Thyroid gland (tissue), 4 donors: ENCODE measurements around the gene ENOX1. TPM values are rescaled to one million over a fixed set of nuclear protein-coding genes. Genes with fewer than 3 reads are reported as not detected.

Experiments
- DNase-seq, 2 donors: peaks; one replicate each; pipeline ENCODE4 v3.0.0-alpha.2; 2019
- H3K27ac ChIP-seq, 3 donors: fragments of 200-600 bp; sonication (generic); 1 replicate in 2 of 3; 2 replicates in 1 of 3; pipeline ENCODE4 v1.5.1; 2016 to 2019; ENCODE audit warnings: mild to moderate bottlenecking in 1 of 3, moderate library complexity in 1 of 3
- H3K27me3 ChIP-seq: fragments of 200-600 bp; sonication (generic); one replicate; pipeline ENCODE4 v1.5.1; 2019
- H3K36me3 ChIP-seq, 2 donors: fragments of 200-600 bp; sonication (generic); one replicate each; pipeline ENCODE4 v1.5.1; 2016 to 2019
- H3K4me1 ChIP-seq, 2 donors: fragments of 200-600 bp; sonication (generic); one replicate each; pipeline ENCODE4 v1.5.1; 2017 to 2019
- H3K4me3 ChIP-seq, 3 donors: fragments of 200-600 bp; sonication (generic); replicated peaks in 1 of 3; 1 replicate in 2 of 3; 2 replicates in 1 of 3; pipeline ENCODE4 v1.5.1; 2016; ENCODE audit warnings: mild to moderate bottlenecking in 1 of 3
- H3K9me3 ChIP-seq: fragments of 200-600 bp; sonication (generic); one replicate; pipeline ENCODE4 v1.5.1; 2017
- POLR2A ChIP-seq, 2 donors: fragments of 450-650 bp; IDR thresholded peaks; one replicate each; pipeline ENCODE4 v1.6.1; 2017; ENCODE audit warnings: antibody characterized with exemption in 2 of 2, mild to moderate bottlenecking in 2 of 2, moderate library complexity in 1 of 2
- WGBS, 2 donors: methylation state at CpG; one replicate each; pipeline ENCODE4 v1.1.5; 2017; 5-methylcytosine and 5-hydroxymethylcytosine counted together
- intact Hi-C: fragments of 100-400 bp; cut with DNase I; formaldehyde crosslinking; loops from one replicate; pipeline ENCODE4 v1.15.1; 2023
- total RNA-seq, 4 donors: library from RNA; depleted of rRNA; stranded (reverse); fragments of >200 nt; gene quantifications; one replicate each; pipeline ENCODE4 v1.2.3, GENCODE V29; 2016
- TF ChIP-seq, protein P1 (sequence below), 6 experiments: fragments of 200-600 bp in 3 of 6; fragments of 450-650 bp in 3 of 6; sonication (generic) in 3 of 6; IDR thresholded peaks; one replicate each; pipeline ENCODE4 v1.5.1; 2016 to 2019; ENCODE audit warnings: antibody characterized with exemption in 6 of 6, mild to moderate bottlenecking in 2 of 6, inconsistent platforms in 1 of 6, moderate library complexity in 1 of 6

ENOX1 gene
- total RNA-seq, 4 donors from 2014 or later: 0.13 to 1.8 (median 0.31) TPM

- intact Hi-C loops: no loop called here
- TF ChIP-seq, protein P1, sequence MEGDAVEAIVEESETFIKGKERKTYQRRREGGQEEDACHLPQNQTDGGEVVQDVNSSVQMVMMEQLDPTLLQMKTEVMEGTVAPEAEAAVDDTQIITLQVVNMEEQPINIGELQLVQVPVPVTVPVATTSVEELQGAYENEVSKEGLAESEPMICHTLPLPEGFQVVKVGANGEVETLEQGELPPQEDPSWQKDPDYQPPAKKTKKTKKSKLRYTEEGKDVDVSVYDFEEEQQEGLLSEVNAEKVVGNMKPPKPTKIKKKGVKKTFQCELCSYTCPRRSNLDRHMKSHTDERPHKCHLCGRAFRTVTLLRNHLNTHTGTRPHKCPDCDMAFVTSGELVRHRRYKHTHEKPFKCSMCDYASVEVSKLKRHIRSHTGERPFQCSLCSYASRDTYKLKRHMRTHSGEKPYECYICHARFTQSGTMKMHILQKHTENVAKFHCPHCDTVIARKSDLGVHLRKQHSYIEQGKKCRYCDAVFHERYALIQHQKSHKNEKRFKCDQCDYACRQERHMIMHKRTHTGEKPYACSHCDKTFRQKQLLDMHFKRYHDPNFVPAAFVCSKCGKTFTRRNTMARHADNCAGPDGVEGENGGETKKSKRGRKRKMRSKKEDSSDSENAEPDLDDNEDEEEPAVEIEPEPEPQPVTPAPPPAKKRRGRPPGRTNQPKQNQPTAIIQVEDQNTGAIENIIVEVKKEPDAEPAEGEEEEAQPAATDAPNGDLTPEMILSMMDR (IDR thresholded peaks at IDR 0.05): no peak
- TF ChIP-seq POLR2A (IDR thresholded peaks at IDR 0.05): no peak
- H3K4me3 ChIP-seq: no peak overlapping the region
- 83 to 90% methylated on average over 2 of the region's 2 CpGs for WGBS, 2 donors
- no peak for DNase-seq
- H3K36me3 ChIP-seq: no peaks in the 10 kb centered on the region
- no peaks in the 10 kb centered on the region for H3K27me3 ChIP-seq
- peaks cover 15 to 22% of the 10 kb centered on the region in 2 donors for H3K4me1 ChIP-seq
- no peaks in the 10 kb centered on the region for H3K9me3 ChIP-seq
- H3K27ac ChIP-seq: no peak overlapping the region
Measured at GRCh38 chr13:43783820-43784219, 3.0 kb downstream of the ENOX1 start.

- no peak overlapping the region for H3K27ac ChIP-seq
- TF ChIP-seq, protein P1 (IDR thresholded peaks at IDR 0.05): no peak
- TF ChIP-seq POLR2A (IDR thresholded peaks at IDR 0.05): no peak
- no peaks in the 10 kb centered on the region for H3K9me3 ChIP-seq
- intact Hi-C loops: no loop called here
- no peaks in the 10 kb centered on the region for H3K36me3 ChIP-seq
- DNase-seq: no peak
- no peak overlapping the region for H3K4me3 ChIP-seq
- peaks cover 15 to 22% of the 10 kb centered on the region in 2 donors for H3K4me1 ChIP-seq
- 92 to 97% methylated on average over 1 of the region's 1 CpG for WGBS, 2 donors
- H3K27me3 ChIP-seq: no peaks in the 10 kb centered on the region
Measured at GRCh38 chr13:43782686-43783085, 4.1 kb downstream of the ENOX1 start.

DNA sequence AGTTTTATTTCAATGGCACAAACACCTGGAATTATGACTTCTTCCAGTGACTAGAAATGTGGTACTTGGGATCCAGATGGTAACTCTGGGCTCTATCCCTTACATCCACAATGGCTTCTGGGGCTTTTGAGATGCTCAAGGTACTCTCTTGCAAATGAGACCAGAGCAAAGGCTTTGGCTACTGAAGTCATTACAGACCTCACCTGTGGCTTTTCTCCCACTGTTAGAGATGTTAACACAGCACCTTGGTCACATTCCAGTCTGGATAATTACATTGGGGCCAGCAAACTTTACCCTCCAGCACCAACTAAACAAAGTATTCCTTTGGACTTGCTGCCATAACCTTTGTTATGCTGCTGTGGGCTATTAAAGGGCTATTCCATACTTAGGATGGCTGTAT lies 6.1 kb downstream of the ENOX1 start:
- intact Hi-C loops: no loop called here
- TF ChIP-seq, protein P1 (IDR thresholded peaks at IDR 0.05): no peak
- TF ChIP-seq POLR2A (IDR thresholded peaks at IDR 0.05): no peak

GRCh38 chr13:43776501-43777079 lies 10.2 kb downstream of the ENOX1 start:
- DNase-seq: no peak
- Histone ChIP-seq H3K4me3 (no peak overlapping the region), H3K36me3 (no peaks in the 10 kb centered on the region), H3K27ac (no peak overlapping the region), H3K27me3 (no peaks in the 10 kb centered on the region), H3K9me3 (no peaks in the 10 kb centered on the region), H3K4me1 (no peaks in the 10 kb centered on the region)
- WGBS, 2 donors: 85 to 91% methylated on average over 2 of the region's 2 CpGs
- intact Hi-C loops: no loop called here
- TF ChIP-seq, protein P1 (IDR thresholded peaks at IDR 0.05): no peak
- TF ChIP-seq POLR2A (IDR thresholded peaks at IDR 0.05): no peak

More for the DNA sequence above, 6.1 kb downstream of the ENOX1 start:
- no peaks in the 10 kb centered on the region for H3K27me3 ChIP-seq
- H3K9me3 ChIP-seq: no peaks in the 10 kb centered on the region
- H3K4me3 ChIP-seq: no peak overlapping the region
- H3K27ac ChIP-seq: no peak overlapping the region
- H3K4me1 ChIP-seq: peaks cover 4 to 5% of the 10 kb centered on the region in 2 donors
- DNase-seq: no peak
- H3K36me3 ChIP-seq: no peaks in the 10 kb centered on the region

DNA sequence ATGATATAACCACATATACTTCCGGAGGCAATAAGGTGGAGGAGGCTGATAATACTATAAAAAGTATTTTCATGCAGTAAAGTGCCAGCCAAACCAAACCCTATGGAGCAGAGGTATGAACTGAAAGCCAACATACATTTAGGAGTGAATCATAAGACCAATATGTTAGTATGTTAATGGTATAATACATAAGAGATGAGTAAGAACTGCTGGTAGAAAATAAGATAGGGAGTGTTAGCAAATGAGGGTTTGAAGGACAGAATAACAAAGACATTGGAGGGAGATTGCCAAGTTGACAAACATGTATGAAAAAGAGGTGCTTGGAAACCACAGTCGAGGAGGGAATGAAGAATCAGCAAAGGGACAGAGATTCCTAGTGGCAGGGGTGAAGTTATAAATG lies 10.8 kb downstream of the ENOX1 start:
- 83 to 93% methylated on average over 2 of the region's 2 CpGs for WGBS, 2 donors
- no peaks in the 10 kb centered on the region for H3K27me3 ChIP-seq
- no peaks in the 10 kb centered on the region for H3K36me3 ChIP-seq
- H3K9me3 ChIP-seq: no peaks in the 10 kb centered on the region
- TF ChIP-seq, protein P1 (IDR thresholded peaks at IDR 0.05): no peak
- TF ChIP-seq POLR2A (IDR thresholded peaks at IDR 0.05): no peak
- H3K4me1 ChIP-seq: no peaks in the 10 kb centered on the region
- DNase-seq: no peak
- no peak overlapping the region for H3K27ac ChIP-seq
- intact Hi-C loops: no loop called here
- no peak overlapping the region for H3K4me3 ChIP-seq
